Suprapubic skin (tissue), 4 donors: ENCODE data around the gene SMIM5. TPM values are rescaled to one million over a fixed set of nuclear protein-coding genes. Genes with fewer than 3 reads are reported as not detected.
A peak's percentile ranks its signal among the peaks of the same experiment; 100 is the strongest.

ENCODE experiments used
- DNase-seq, 2 donors: peaks; one replicate each; pipeline ENCODE4 v3.0.0-alpha.2; 2019; ENCODE audit warnings: low spot score in 2 of 2
- H3K27ac ChIP-seq: fragments of 200-600 bp; sonication (generic); one replicate; pipeline ENCODE4 v1.5.1; 2019
- H3K27me3 ChIP-seq: fragments of 200-600 bp; sonication (generic); one replicate; pipeline ENCODE4 v1.5.1; 2019
- H3K36me3 ChIP-seq: fragments of 200-600 bp; sonication (generic); one replicate; pipeline ENCODE4 v1.5.1; 2019
- H3K4me1 ChIP-seq: fragments of 200-600 bp; sonication (generic); one replicate; pipeline ENCODE4 v1.5.1; 2019
- H3K4me3 ChIP-seq: fragments of 200-600 bp; sonication (generic); one replicate; pipeline ENCODE4 v1.5.1; 2019; ENCODE audit warnings: mild to moderate bottlenecking
- H3K9me3 ChIP-seq: fragments of 200-600 bp; sonication (generic); one replicate; pipeline ENCODE4 v1.5.1; 2019
- EP300 ChIP-seq: sonication (generic); formaldehyde crosslinking; IDR thresholded peaks from one replicate; pipeline ENCODE4 v1.6.1; 2017; ENCODE audit warnings: antibody characterized with exemption
- POLR2A ChIP-seq, 2 donors: fragments of 450-650 bp; IDR thresholded peaks; one replicate each; pipeline ENCODE4 v1.6.1; 2017; ENCODE audit warnings: antibody characterized with exemption in 2 of 2, mild to moderate bottlenecking in 2 of 2, moderate library complexity in 2 of 2
- POLR2AphosphoS5 ChIP-seq, 3 donors: sonication (generic); formaldehyde crosslinking; IDR thresholded peaks; one replicate each; pipeline ENCODE4 v1.6.1; 2017; ENCODE audit warnings: antibody characterized with exemption in 3 of 3
- WGBS: methylation state at CpG from one replicate; pipeline ENCODE4 v1.1.5; 2018; 5-methylcytosine and 5-hydroxymethylcytosine counted together
- total RNA-seq, 4 donors: library from RNA; depleted of rRNA; stranded (reverse); fragments of >200 nt; gene quantifications; one replicate each; pipeline ENCODE4 v1.1.0, GENCODE V29; 2016
- TF ChIP-seq, protein P1 (sequence below), 2 donors: fragments of 200-600 bp in 1 of 2; fragments of 450-650 bp in 1 of 2; sonication (generic) in 1 of 2; IDR thresholded peaks; one replicate each; pipeline ENCODE4 v1.5.1; 2016 to 2019; ENCODE audit warnings: antibody characterized with exemption in 2 of 2, mild to moderate bottlenecking in 1 of 2, moderate library complexity in 1 of 2

Gene SMIM5
- total RNA-seq, 4 donors from 2014 or later, result 1.7 to 11.8 (median 8.6) TPM

DNA sequence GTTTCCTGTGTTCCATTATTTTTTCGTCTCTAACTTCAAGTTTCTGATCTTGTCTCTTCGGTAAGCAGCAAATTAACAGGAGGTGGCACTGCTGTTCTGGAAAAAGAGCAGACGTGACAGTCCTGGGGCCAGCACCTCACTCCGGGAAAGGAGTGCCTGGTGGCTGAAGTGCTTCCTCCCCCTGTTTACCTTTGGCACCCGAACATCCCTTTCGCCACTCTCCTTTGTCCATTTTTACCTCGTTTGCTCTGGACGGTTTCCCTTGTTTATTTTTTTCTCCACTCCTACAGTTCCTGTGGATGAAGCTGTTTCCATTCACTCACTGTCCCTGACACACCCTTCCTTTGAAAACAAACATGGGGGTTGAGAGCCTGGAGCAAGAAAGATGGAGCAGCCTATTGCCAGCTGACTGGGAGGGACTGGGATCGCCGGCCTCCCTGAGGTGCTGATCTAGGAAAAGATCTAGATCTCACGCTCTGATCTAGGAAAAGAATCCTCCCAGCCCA is 46.5 kb downstream of the SMIM5 start:
- peaks cover 69% of the 10 kb centered on the region for H3K4me1 ChIP-seq
- TF ChIP-seq EP300 (no peak), POLR2AphosphoS5 (IDR thresholded peaks at IDR 0.05) (no peak)
- TF ChIP-seq, protein P1, sequence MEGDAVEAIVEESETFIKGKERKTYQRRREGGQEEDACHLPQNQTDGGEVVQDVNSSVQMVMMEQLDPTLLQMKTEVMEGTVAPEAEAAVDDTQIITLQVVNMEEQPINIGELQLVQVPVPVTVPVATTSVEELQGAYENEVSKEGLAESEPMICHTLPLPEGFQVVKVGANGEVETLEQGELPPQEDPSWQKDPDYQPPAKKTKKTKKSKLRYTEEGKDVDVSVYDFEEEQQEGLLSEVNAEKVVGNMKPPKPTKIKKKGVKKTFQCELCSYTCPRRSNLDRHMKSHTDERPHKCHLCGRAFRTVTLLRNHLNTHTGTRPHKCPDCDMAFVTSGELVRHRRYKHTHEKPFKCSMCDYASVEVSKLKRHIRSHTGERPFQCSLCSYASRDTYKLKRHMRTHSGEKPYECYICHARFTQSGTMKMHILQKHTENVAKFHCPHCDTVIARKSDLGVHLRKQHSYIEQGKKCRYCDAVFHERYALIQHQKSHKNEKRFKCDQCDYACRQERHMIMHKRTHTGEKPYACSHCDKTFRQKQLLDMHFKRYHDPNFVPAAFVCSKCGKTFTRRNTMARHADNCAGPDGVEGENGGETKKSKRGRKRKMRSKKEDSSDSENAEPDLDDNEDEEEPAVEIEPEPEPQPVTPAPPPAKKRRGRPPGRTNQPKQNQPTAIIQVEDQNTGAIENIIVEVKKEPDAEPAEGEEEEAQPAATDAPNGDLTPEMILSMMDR (IDR thresholded peaks at IDR 0.05), result peak in 1 of 2 donors; percentile 24
- peaks cover 20% of the 10 kb centered on the region for H3K36me3 ChIP-seq
- no peaks in the 10 kb centered on the region for H3K27me3 ChIP-seq
- no peak overlapping the region for H3K4me3 ChIP-seq
- no peaks in the 10 kb centered on the region for H3K9me3 ChIP-seq
- DNase-seq, result no peak
- H3K27ac ChIP-seq, result peak overlapping the region; percentile 66
- 35% methylated on average over 11 of the region's 11 CpGs for WGBS

DNA sequence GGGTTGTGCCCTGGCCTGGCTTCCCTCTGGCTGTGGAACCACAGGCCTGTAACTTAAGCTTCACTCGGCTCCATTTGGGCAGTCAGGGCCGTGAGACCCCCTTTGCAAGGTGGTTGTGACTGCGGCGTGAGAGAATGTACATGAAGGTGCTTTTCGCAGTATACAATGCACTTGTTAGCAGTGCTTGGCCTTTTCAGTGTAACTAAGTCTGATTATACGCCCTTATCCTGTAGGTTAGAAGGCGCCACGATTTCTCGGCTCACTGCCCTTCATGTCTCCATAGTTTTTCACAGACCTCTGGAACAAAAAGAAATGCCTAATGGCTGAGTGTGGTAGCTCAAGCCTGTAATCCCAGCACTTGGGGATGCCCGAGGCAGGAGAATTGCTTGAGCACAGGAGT is 47.2 kb downstream of the SMIM5 start:
- Histone ChIP-seq H3K36me3 (peaks cover 20% of the 10 kb centered on the region), H3K9me3 (no peaks in the 10 kb centered on the region), H3K4me3 (no peak overlapping the region), H3K27me3 (no peaks in the 10 kb centered on the region), H3K27ac (peak overlapping the region; percentile 66), H3K4me1 (peaks cover 69% of the 10 kb centered on the region)
- TF ChIP-seq, protein P1 (IDR thresholded peaks at IDR 0.05), result no peak
- TF ChIP-seq POLR2AphosphoS5 (IDR thresholded peaks at IDR 0.05) (no peak), POLR2A (IDR thresholded peaks at IDR 0.05) (no peak), EP300 (no peak)
- DNase-seq, result no peak
- WGBS, result 82% methylated on average over 10 of the region's 10 CpGs

DNA sequence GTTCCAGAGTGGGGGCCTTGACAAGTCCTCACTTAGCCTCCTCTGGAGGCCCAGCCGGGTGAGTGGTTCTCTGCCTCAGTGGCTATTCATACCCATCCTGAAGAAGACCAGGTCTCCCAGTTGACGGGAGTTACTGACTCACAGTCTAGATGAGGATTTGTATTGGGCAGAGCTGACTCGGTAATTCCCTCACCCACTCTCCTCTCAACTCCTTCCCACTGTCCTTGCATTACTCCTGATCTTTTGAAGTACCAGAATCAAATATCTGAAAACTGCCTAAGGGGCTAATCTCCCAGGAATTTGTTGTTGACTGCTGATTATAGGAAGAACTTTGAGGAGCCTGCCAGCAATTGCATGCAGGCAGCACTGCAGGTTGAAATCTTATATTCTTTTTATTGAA is 48.1 kb downstream of the SMIM5 start:
- Histone ChIP-seq H3K36me3 (peaks cover 13% of the 10 kb centered on the region), H3K4me1 (peaks cover 76% of the 10 kb centered on the region), H3K4me3 (no peak overlapping the region), H3K27ac (peak overlapping the region; percentile 66), H3K27me3 (no peaks in the 10 kb centered on the region), H3K9me3 (no peaks in the 10 kb centered on the region)
- TF ChIP-seq, protein P1 (IDR thresholded peaks at IDR 0.05), result no peak
- no peak for TF ChIP-seq POLR2AphosphoS5 (IDR thresholded peaks at IDR 0.05)
- no peak for TF ChIP-seq EP300
- TF ChIP-seq POLR2A (IDR thresholded peaks at IDR 0.05), result no peak
- no peak for DNase-seq
- WGBS, result 45% methylated on average over 3 of the region's 3 CpGs

DNA sequence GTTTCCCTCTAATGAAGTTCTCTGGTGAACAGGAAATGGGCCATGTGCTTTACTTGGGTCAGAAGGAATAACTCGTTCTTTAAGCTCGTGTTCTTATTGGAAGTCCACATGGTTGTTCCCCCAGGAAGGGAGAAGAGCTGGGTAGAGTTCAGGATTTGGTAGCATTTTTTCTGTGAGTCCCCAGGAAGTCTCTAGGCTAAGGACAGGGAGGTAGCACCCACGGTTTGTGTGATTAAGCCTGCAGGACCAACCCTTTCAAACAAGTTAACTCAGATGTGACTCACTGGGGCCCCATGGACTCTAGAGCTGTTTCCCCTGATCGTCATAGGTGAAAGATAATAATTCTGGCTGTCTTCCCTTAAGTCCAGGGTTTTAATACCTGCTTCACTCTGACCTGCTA is 50.3 kb downstream of the SMIM5 start:
- Histone ChIP-seq H3K4me3 (no peak overlapping the region), H3K4me1 (peaks cover 94% of the 10 kb centered on the region), H3K36me3 (peaks cover 1% of the 10 kb centered on the region), H3K27ac (peak overlapping the region; percentile 97), H3K9me3 (no peaks in the 10 kb centered on the region), H3K27me3 (no peaks in the 10 kb centered on the region)
- TF ChIP-seq, protein P1 (IDR thresholded peaks at IDR 0.05), result no peak
- TF ChIP-seq EP300 (no peak), POLR2A (IDR thresholded peaks at IDR 0.05) (no peak), POLR2AphosphoS5 (IDR thresholded peaks at IDR 0.05) (no peak)
- WGBS, result 43% methylated on average over 4 of the region's 4 CpGs
- DNase-seq, result no peak

DNA sequence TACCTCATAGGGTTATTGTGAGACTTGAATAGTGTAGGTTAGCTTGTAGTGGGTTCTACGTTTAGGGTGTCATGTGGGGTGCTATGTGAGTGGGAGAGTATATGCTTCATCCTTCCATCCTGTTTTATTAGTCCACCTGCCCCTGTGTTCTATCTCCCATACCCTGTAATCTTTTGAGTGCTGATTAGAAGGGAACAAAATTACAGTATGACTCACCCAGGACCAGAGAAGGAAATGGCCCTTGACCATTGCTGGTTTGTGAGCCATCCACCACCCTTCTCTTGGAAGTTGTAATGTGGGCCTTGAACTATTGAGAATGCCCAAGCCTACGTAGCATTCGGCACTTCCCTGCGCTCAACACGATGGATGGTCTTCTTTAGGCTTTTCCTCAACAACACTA is 51.0 kb downstream of the SMIM5 start:
- Histone ChIP-seq H3K4me1 (peaks cover 94% of the 10 kb centered on the region), H3K27me3 (no peaks in the 10 kb centered on the region), H3K4me3 (no peak overlapping the region), H3K36me3 (no peaks in the 10 kb centered on the region), H3K27ac (peak overlapping the region; percentile 97), H3K9me3 (no peaks in the 10 kb centered on the region)
- DNase-seq, result no peak
- 96% methylated on average over 5 of the region's 5 CpGs for WGBS
- no peak for TF ChIP-seq POLR2A (IDR thresholded peaks at IDR 0.05)
- no peak for TF ChIP-seq POLR2AphosphoS5 (IDR thresholded peaks at IDR 0.05)
- TF ChIP-seq, protein P1 (IDR thresholded peaks at IDR 0.05), result no peak
- TF ChIP-seq EP300, result no peak
